Measurements from ENCODE around the gene HBG1. TPM values are rescaled to one million over a fixed set of nuclear protein-coding genes. Genes with fewer than 3 reads are reported as not detected.

Gene HBG1
- total RNA-seq, 1 experiment from 2014 or later = not detected

DNA sequence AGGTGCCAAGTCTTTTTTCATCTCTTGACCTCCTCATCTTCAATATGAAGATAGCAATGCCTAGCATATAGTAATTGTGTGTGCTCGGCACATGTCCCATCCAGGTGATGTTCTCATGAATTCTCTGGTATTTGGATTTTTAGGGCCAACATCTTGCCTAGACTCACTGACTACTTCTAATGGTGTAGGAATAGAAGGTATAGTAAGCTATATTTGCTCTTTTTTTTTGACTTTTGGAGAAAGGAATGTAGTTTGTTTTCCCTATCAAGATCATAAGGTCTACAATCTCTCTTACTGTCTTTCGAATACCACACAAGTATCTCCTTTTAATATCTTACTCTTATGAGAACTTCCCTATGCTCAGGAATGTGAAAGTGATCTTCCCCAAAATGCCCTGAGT lies 18.5 kb downstream of the HBG1 start:
- no peaks in the 10 kb centered on the region for H3K9me3 ChIP-seq (ENCODE audit: low read length)
- H3K9me2 ChIP-seq (replicated peaks; ENCODE audit: insufficient read depth, low read length) = no peaks in the 10 kb centered on the region
- no peak overlapping the region for H3K4me3 ChIP-seq (ENCODE audit: low read length)
- H3K27me3 ChIP-seq (ENCODE audit: low read length) = no peaks in the 10 kb centered on the region
- no peaks in the 10 kb centered on the region for H3K4me1 ChIP-seq (ENCODE audit: low read length)
- no peak for DNase-seq
- H3K79me2 ChIP-seq (ENCODE audit: low read length) = no peaks in the 10 kb centered on the region
- H3K4me2 ChIP-seq (ENCODE audit: low read depth, low read length, poor library complexity, severe bottlenecking) = no peak overlapping the region
- H3K27ac ChIP-seq (ENCODE audit: low read length) = no peak overlapping the region
- no peak overlapping the region for H2AFZ ChIP-seq (ENCODE audit: low read length)
- H3K36me3 ChIP-seq (ENCODE audit: insufficient read depth, low read length) = no peaks in the 10 kb centered on the region
- H4K20me1 ChIP-seq (ENCODE audit: insufficient read depth, low read depth, low read length) = no peaks in the 10 kb centered on the region
- H3K9ac ChIP-seq (ENCODE audit: low read length) = no peak overlapping the region

GRCh38 chr11:5230266-5230665 lies 19.4 kb downstream of the HBG1 start:
- no peaks in the 10 kb centered on the region for H3K27me3 ChIP-seq (ENCODE audit: low read length)
- H2AFZ ChIP-seq (ENCODE audit: low read length) = no peak overlapping the region
- no peaks in the 10 kb centered on the region for H3K9me3 ChIP-seq (ENCODE audit: low read length)
- H3K4me3 ChIP-seq (ENCODE audit: low read length) = no peak overlapping the region
- no peak overlapping the region for H3K4me2 ChIP-seq (ENCODE audit: low read depth, low read length, poor library complexity, severe bottlenecking)
- H4K20me1 ChIP-seq (ENCODE audit: insufficient read depth, low read depth, low read length) = no peaks in the 10 kb centered on the region
- no peak overlapping the region for H3K9ac ChIP-seq (ENCODE audit: low read length)
- H3K9me2 ChIP-seq (replicated peaks; ENCODE audit: insufficient read depth, low read length) = no peaks in the 10 kb centered on the region
- H3K36me3 ChIP-seq (ENCODE audit: insufficient read depth, low read length) = no peaks in the 10 kb centered on the region
- DNase-seq = no peak
- no peaks in the 10 kb centered on the region for H3K4me1 ChIP-seq (ENCODE audit: low read length)
- no peak overlapping the region for H3K27ac ChIP-seq (ENCODE audit: low read length)
- H3K79me2 ChIP-seq (ENCODE audit: low read length) = no peaks in the 10 kb centered on the region

- H3K9ac ChIP-seq (ENCODE audit: low read length) = no peak overlapping the region
- DNase-seq = no peak
Observed at GRCh38 chr11:5229796-5230195, 19.9 kb downstream of the HBG1 start.

DNA sequence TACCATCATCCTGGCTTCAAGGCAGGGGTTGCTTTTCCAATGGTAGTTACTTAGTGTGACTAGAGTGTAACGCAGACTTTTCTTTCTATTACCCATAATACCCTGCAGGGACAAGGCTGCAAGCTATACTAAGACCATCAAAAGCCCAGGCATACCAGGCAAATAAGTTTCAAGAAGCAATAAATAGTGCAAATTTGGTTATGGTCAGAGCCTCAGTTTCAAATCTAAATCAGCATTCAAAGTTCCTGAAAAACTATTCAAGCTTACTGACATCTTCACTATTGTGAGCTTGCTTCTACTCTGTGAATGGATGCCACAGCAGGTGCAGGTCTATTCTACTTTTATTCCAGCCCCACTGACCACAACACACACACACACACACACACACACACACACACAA lies 20.3 kb downstream of the HBG1 start:
- H3K4me3 ChIP-seq (ENCODE audit: low read length) = no peak overlapping the region
- H3K36me3 ChIP-seq (ENCODE audit: insufficient read depth, low read length) = no peaks in the 10 kb centered on the region
- H3K9me3 ChIP-seq (ENCODE audit: low read length) = no peaks in the 10 kb centered on the region
- H3K9me2 ChIP-seq (replicated peaks; ENCODE audit: insufficient read depth, low read length) = no peaks in the 10 kb centered on the region
- no peak overlapping the region for H3K4me2 ChIP-seq (ENCODE audit: low read depth, low read length, poor library complexity, severe bottlenecking)
- no peak overlapping the region for H2AFZ ChIP-seq (ENCODE audit: low read length)
- H3K4me1 ChIP-seq (ENCODE audit: low read length) = no peaks in the 10 kb centered on the region
- no peak overlapping the region for H3K27ac ChIP-seq (ENCODE audit: low read length)
- H3K79me2 ChIP-seq (ENCODE audit: low read length) = no peaks in the 10 kb centered on the region
- H4K20me1 ChIP-seq (ENCODE audit: insufficient read depth, low read depth, low read length) = no peaks in the 10 kb centered on the region
- no peak overlapping the region for H3K9ac ChIP-seq (ENCODE audit: low read length)
- no peaks in the 10 kb centered on the region for H3K27me3 ChIP-seq (ENCODE audit: low read length)
- no peak for DNase-seq

More at GRCh38 chr11:5229796-5230195, 19.9 kb downstream of the HBG1 start:
- no peaks in the 10 kb centered on the region for H4K20me1 ChIP-seq (ENCODE audit: insufficient read depth, low read depth, low read length)
- no peak overlapping the region for H3K4me2 ChIP-seq (ENCODE audit: low read depth, low read length, poor library complexity, severe bottlenecking)
- H3K27me3 ChIP-seq (ENCODE audit: low read length) = no peaks in the 10 kb centered on the region
- H3K9me2 ChIP-seq (replicated peaks; ENCODE audit: insufficient read depth, low read length) = no peaks in the 10 kb centered on the region
- H3K36me3 ChIP-seq (ENCODE audit: insufficient read depth, low read length) = no peaks in the 10 kb centered on the region
- H2AFZ ChIP-seq (ENCODE audit: low read length) = no peak overlapping the region
- no peak overlapping the region for H3K27ac ChIP-seq (ENCODE audit: low read length)
- H3K79me2 ChIP-seq (ENCODE audit: low read length) = no peaks in the 10 kb centered on the region
- no peaks in the 10 kb centered on the region for H3K4me1 ChIP-seq (ENCODE audit: low read length)
- H3K4me3 ChIP-seq (ENCODE audit: low read length) = no peak overlapping the region
- no peaks in the 10 kb centered on the region for H3K9me3 ChIP-seq (ENCODE audit: low read length)

DNA sequence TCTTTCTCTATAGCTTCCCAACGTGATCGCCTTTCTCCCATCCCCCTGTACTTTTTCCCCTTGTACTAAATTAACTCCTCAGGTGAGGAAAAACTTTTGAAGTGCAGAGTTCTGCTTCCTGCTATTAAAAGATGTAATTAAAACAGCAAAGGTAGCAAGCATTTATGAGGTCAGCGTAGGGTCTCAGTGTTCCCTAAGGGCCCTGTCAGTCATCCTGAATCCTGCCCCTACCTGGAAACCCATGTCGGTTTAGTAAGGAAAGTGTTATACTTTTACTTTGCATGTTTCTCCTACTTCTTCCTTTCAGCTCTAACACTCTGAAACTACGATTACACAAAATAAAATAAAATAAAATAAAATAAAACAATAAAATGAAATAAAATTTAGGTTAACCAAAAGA lies 21.5 kb downstream of the HBG1 start:
- Histone ChIP-seq H3K27me3 (ENCODE audit: low read length) (no peaks in the 10 kb centered on the region), H3K79me2 (ENCODE audit: low read length) (no peaks in the 10 kb centered on the region), H3K4me3 (ENCODE audit: low read length) (no peak overlapping the region), H3K9me3 (ENCODE audit: low read length) (no peaks in the 10 kb centered on the region), H3K9me2 (replicated peaks; ENCODE audit: insufficient read depth, low read length) (no peaks in the 10 kb centered on the region), H3K4me1 (ENCODE audit: low read length) (no peaks in the 10 kb centered on the region), H4K20me1 (ENCODE audit: insufficient read depth, low read depth, low read length) (no peaks in the 10 kb centered on the region), H3K36me3 (ENCODE audit: insufficient read depth, low read length) (no peaks in the 10 kb centered on the region), H3K9ac (ENCODE audit: low read length) (no peak overlapping the region), H3K4me2 (ENCODE audit: low read depth, low read length, poor library complexity, severe bottlenecking) (no peak overlapping the region), H3K27ac (ENCODE audit: low read length) (no peak overlapping the region), H2AFZ (ENCODE audit: low read length) (no peak overlapping the region)
- no peak for DNase-seq

DNA sequence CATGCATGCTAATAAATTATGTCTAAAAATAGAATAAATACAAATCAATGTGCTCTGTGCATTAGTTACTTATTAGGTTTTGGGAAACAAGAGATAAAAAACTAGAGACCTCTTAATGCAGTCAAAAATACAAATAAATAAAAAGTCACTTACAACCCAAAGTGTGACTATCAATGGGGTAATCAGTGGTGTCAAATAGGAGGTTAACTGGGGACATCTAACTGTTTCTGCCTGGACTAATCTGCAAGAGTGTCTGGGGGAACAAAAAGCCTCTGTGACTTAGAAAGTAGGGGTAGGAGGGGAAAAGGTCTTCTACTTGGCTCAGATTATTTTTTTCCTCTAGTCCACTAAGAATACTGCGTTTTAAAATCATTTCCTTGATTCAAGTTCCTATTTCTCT lies 22.0 kb downstream of the HBG1 start:
- Histone ChIP-seq H3K9me2 (replicated peaks; ENCODE audit: insufficient read depth, low read length) (no peaks in the 10 kb centered on the region), H3K79me2 (ENCODE audit: low read length) (no peaks in the 10 kb centered on the region), H3K4me2 (ENCODE audit: low read depth, low read length, poor library complexity, severe bottlenecking) (no peak overlapping the region), H2AFZ (ENCODE audit: low read length) (no peak overlapping the region), H3K9ac (ENCODE audit: low read length) (no peak overlapping the region), H3K36me3 (ENCODE audit: insufficient read depth, low read length) (no peaks in the 10 kb centered on the region), H3K9me3 (ENCODE audit: low read length) (no peaks in the 10 kb centered on the region), H3K27me3 (ENCODE audit: low read length) (no peaks in the 10 kb centered on the region), H3K27ac (ENCODE audit: low read length) (no peak overlapping the region), H4K20me1 (ENCODE audit: insufficient read depth, low read depth, low read length) (no peaks in the 10 kb centered on the region), H3K4me1 (ENCODE audit: low read length) (no peaks in the 10 kb centered on the region), H3K4me3 (ENCODE audit: low read length) (no peak overlapping the region)
- DNase-seq = no peak

- no peaks in the 10 kb centered on the region for H3K9me3 ChIP-seq (ENCODE audit: low read length)
- H3K4me1 ChIP-seq (ENCODE audit: low read length) = no peaks in the 10 kb centered on the region
- no peak within 1 kb of the TSS for H3K4me2 ChIP-seq (ENCODE audit: low read depth, low read length, poor library complexity, severe bottlenecking)
- no peaks in the 10 kb centered on the region for H3K27me3 ChIP-seq (ENCODE audit: low read length)
- H3K9me2 ChIP-seq (replicated peaks; ENCODE audit: insufficient read depth, low read length) = no peaks in the 10 kb centered on the region
- H3K27ac ChIP-seq (ENCODE audit: low read length) = no peak within 1 kb of the TSS
- H3K36me3 ChIP-seq (ENCODE audit: insufficient read depth, low read length) = no peaks in the 10 kb centered on the region
- no peak for DNase-seq
- H3K79me2 ChIP-seq (ENCODE audit: low read length) = no peaks in the 10 kb centered on the region
- H3K9ac ChIP-seq (ENCODE audit: low read length) = no peak within 1 kb of the TSS
- H2AFZ ChIP-seq (ENCODE audit: low read length) = no peak within 1 kb of the TSS
- no peaks in the 10 kb centered on the region for H4K20me1 ChIP-seq (ENCODE audit: insufficient read depth, low read depth, low read length)
- H3K4me3 ChIP-seq (ENCODE audit: low read length) = no peak within 1 kb of the TSS
Observed at GRCh38 chr11:5226732-5227310, 22.8 kb downstream of the HBG1 start, which contains the start of gene HBB. Gene HBB, minus strand, starts transcription at chr11:5227071. Its CDS starts 50 bp downstream, at chr11:5227021.

- no peak for DNase-seq
- Histone ChIP-seq H3K4me2 (ENCODE audit: low read depth, low read length, poor library complexity, severe bottlenecking) (no peak overlapping the region), H3K9me2 (replicated peaks; ENCODE audit: insufficient read depth, low read length) (no peaks in the 10 kb centered on the region), H3K79me2 (ENCODE audit: low read length) (no peaks in the 10 kb centered on the region), H3K9ac (ENCODE audit: low read length) (no peak overlapping the region), H3K9me3 (ENCODE audit: low read length) (no peaks in the 10 kb centered on the region), H4K20me1 (ENCODE audit: insufficient read depth, low read depth, low read length) (no peaks in the 10 kb centered on the region), H3K4me3 (ENCODE audit: low read length) (no peak overlapping the region), H3K27ac (ENCODE audit: low read length) (no peak overlapping the region), H2AFZ (ENCODE audit: low read length) (no peak overlapping the region), H3K4me1 (ENCODE audit: low read length) (no peaks in the 10 kb centered on the region), H3K27me3 (ENCODE audit: low read length) (no peaks in the 10 kb centered on the region), H3K36me3 (ENCODE audit: insufficient read depth, low read length) (no peaks in the 10 kb centered on the region)
Observed at GRCh38 chr11:5225480-5225871, 24.2 kb downstream of the HBG1 start.
